Tibial nerve (tissue), 3 donors: ENCODE measurements around the gene MEF2A.

Experiments used
- CTCF ChIP-seq, 5 experiments: fragments of 200-600 bp in 3 of 5; fragments of 450-650 bp in 2 of 5; sonication (generic) in 3 of 5; IDR thresholded peaks; one replicate each; pipeline ENCODE4 v1.5.1; 2016 to 2019; ENCODE audit warnings: antibody characterized with exemption in 5 of 5, mild to moderate bottlenecking in 3 of 5, moderate library complexity in 2 of 5
- POLR2A ChIP-seq, 2 donors: fragments of 450-650 bp; IDR thresholded peaks; one replicate each; pipeline ENCODE4 v1.6.1; 2017; ENCODE audit warnings: antibody characterized with exemption in 2 of 2, mild to moderate bottlenecking in 2 of 2, moderate library complexity in 2 of 2

DNA sequence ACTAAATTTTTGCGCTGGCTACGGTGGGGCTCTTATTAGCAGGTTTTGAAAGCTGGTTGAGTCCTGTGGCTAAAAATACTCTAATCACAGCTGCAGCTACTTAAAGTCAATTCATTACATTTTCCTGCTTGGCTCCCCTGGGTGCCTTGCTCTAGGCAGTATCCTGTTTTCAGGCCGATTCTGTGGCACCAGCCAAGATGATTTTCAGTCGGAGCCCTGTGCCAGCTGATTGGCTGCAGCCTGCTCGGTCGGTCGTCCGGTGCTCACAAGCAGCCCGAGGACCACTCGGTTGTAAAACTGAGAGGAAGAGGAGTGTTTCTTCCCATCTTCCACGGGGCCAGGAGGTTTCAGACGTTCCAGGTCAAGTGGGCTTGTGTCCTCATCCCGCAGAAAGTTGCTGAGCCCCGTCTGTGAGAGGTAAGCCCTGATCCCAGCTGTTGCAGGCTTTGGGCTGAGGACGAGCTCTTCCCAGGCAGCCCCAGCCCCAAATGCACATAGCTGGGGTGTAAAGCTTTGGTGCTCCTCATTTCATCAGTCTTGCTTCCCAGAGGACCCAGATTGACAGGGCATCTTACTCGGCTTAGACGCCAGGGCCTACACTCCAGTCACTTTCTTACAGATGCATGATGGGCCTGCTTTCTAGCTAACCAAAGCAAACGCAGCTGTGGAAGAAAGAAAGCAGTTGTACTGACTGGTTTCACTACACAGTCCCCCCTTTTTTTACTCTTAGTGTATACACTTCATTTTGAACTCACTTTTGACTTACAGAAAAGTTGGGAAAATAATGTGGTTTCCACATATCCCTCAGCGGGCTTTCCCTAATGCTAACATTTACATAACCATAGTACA lies 151.6 kb downstream of the MEF2A start:
- TF ChIP-seq CTCF (IDR thresholded peaks at IDR 0.05): no peak
- TF ChIP-seq POLR2A (IDR thresholded peaks at IDR 0.05): no peak
